GM21367 (cell line): ENCODE data around the gene MAG.
"Not testable (repeated sequence)": the region's sequence is repeated elsewhere in the genome, so short reads cannot be mapped to it uniquely, and the experiment has no call there.

Experiments used
- ATAC-seq: cut with Tn5 transposase; IDR thresholded peaks from one replicate; pipeline ENCODE4 v1.9.1; 2021; ENCODE audit not compliant: unreplicated experiment

MAG gene

DNA sequence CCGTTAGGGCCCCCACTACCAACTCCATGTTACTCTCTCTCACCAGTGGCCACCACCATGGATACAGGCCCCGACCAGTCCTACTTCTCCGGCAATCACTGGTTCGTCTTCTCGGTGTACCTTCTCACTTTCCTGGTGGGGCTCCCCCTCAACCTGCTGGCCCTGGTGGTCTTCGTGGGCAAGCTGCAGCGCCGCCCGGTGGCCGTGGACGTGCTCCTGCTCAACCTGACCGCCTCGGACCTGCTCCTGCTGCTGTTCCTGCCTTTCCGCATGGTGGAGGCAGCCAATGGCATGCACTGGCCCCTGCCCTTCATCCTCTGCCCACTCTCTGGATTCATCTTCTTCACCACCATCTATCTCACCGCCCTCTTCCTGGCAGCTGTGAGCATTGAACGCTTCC lies 66.9 kb downstream of the MAG start:
- not testable (repeated sequence) for ATAC-seq

DNA sequence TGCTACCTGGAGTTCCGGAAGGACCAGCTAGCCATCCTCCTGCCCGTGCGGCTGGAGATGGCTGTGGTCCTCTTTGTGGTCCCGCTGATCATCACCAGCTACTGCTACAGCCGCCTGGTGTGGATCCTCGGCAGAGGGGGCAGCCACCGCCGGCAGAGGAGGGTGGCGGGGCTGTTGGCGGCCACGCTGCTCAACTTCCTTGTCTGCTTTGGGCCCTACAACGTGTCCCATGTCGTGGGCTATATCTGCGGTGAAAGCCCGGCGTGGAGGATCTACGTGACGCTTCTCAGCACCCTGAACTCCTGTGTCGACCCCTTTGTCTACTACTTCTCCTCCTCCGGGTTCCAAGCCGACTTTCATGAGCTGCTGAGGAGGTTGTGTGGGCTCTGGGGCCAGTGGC lies 67.4 kb downstream of the MAG start:
- ATAC-seq = not testable (repeated sequence)

DNA sequence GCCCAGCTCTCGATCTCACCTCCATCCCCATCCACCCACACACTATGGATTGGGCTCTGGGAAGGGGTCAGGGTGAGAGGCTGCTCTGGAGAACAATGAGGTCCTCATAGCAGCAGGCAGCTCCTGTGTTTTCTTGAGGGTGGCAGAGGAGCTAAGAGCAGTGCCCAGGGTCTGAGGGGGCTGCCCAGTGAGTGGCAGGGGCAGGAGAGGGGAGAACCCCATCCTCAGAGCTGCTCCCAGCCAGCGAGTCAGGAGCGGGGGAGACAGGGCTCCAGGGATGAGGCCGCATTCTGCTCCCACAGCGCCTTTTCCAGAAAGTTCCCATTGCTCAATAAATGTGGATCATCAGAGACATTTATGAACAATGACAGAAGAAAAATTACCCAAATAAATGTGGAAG lies 68.1 kb downstream of the MAG start:
- ATAC-seq = not testable (repeated sequence)

DNA sequence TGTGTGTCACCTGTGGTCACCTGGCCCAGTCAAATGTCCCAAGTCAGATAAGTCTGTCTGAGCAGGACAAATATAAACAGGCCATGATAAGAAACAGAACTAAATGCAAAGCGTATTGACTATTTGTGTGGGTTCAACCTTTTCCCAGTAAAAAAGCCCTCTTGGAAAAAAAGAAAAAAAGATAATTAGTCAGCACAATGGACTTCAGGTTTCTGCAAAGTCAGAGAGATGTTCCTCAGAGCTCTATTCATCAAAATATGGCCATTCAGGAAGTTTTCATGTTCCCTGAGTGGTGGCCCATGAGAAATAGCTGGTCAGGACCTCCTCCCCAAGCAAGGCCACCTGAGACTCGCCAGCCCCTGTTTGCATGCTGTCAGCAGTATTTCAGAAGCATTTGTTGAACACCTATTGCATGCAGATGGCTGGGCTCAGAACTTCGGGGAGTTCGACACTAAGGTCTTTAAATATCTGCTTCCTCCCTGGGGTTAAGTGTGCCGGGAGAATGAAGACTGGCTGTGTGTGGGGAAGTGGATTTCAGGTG lies 69.0 kb downstream of the MAG start:
- no peak for ATAC-seq

DNA sequence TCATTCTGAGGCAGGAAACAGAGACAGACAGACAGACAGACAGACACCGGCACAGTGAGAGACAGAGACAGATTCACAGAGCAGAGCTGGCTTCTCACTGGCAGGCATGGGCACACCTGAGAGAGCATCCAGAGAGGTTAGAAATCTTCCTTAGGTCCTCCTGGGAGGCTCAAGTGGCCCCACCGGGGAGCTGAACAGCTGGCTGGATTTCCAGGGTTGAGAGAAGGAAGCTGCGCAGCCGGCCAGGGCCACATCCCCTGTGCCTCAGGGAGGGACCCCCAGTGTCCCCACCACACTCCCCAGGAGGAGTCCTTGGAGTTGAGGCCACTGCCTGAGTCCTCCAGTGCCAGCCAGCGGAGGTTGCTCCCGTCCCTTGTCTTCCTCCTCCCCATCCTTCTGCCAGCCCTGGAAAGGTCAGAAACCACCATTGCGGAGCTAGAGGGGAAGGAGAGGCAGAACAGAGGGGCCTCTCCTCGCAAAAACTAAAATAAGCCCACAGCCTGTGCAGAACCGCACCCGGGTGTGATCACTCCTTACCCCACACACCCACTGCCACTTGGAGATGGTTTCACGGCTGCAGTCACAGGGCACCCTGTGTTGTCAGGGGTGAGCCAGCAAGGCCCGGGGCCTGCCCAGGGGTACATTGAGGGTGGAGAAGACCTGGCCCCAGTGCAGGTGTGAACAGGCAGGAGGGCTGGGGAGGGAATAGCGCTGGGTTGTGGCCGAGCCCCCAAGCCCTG lies 70.5 kb downstream of the MAG start:
- ATAC-seq = no peak

DNA sequence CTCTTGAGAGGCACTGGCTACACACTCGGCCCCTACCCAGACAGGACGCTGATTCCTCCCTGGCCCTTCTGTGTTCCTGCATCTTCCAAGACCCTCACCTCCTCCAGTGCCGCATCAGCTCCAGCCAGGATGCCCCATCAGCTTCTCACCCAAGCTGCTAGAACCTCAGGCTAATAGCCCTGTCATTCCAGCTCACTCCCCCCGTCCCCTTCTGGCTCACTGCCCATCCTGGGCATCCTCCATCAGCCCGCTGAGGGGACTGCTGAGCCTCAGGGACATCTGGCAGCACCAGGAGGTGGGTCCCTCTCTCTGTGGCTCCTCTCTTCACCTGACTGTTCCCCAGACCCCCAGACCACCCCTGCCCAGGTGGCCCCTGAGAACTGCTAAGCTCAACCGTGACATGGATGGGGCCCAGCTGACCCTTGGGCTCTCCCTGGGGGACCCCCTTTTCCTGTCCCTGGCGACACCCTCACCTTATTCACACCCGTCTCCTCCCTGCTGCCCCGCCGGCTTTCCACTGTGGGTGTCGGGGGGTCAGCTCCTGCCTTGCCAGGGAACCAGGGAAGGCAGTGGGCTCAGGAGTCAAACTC lies 71.1 kb downstream of the MAG start:
- no peak for ATAC-seq
